HepG2 (cell line): Measurements from ENCODE around the gene NEAT1. TPM values are rescaled to one million over a fixed set of nuclear protein-coding genes. Genes with fewer than 3 reads are reported as not detected.

Experiments
- CBFB ChIP-seq: sonication (generic); formaldehyde crosslinking; IDR thresholded peaks from 2 replicates; pipeline ENCODE4 v1.4.0; 2020; ENCODE audit warnings: missing genetic modification reagents
- FOXA3 ChIP-seq: IDR thresholded peaks from 2 replicates; pipeline ENCODE4 v1.6.1; 2016; ENCODE audit warnings: missing genetic modification reagents, missing compliant biosample characterization
- GZF1 ChIP-seq: sonication (generic); formaldehyde crosslinking; IDR thresholded peaks from 2 replicates; pipeline ENCODE4 v1.5.1; 2020; ENCODE audit warnings: mild to moderate bottlenecking, missing genetic modification reagents
- KLF16 ChIP-seq, 2 experiments: sonication (generic) in 1 of 2; formaldehyde crosslinking in 1 of 2; IDR thresholded peaks; 2 replicates each; pipeline versions ENCODE4 v1.6.1 to v1.8.0; 2016 to 2023; ENCODE audit warnings: missing genetic modification reagents in 2 of 2, missing compliant biosample characterization in 1 of 2
- MTF2 ChIP-seq: sonication (generic); formaldehyde crosslinking; IDR thresholded peaks from 2 replicates; pipeline ENCODE4 v1.5.0; 2020; ENCODE audit warnings: missing genetic modification reagents, borderline replicate concordance
- MYNN ChIP-seq: sonication (generic); formaldehyde crosslinking; IDR thresholded peaks from 2 replicates; pipeline ENCODE4 v1.4.0; 2020; ENCODE audit warnings: mild to moderate bottlenecking, low read depth, missing genetic modification reagents
- PCBP2 ChIP-seq: fragments of 200-400 bp; formaldehyde crosslinking; optimal IDR thresholded peaks from 2 replicates; pipeline ENCODE3; 2018; ENCODE audit warnings: low read length, low read depth; ENCODE audit not compliant: poor library complexity, severe bottlenecking
- PHF8 ChIP-seq: sonication (generic); formaldehyde crosslinking; IDR thresholded peaks from 2 replicates; pipeline ENCODE4 v1.5.0; 2020; ENCODE audit warnings: missing genetic modification reagents
- SIN3A ChIP-seq: IDR thresholded peaks from 2 replicates; pipeline ENCODE4 v1.6.1; 2011; ENCODE audit warnings: low read depth, mild to moderate bottlenecking, control low read depth, low read length, borderline replicate concordance
- SMAD1 ChIP-seq: sonication (generic); formaldehyde crosslinking; IDR thresholded peaks from 2 replicates; pipeline ENCODE4 v1.4.0; 2020; ENCODE audit warnings: missing genetic modification reagents, low read depth, mild to moderate bottlenecking, borderline replicate concordance
- SOX13 ChIP-seq, 3 experiments: fragments of 450-650 bp in 1 of 3; sonication (generic) in 1 of 3; formaldehyde crosslinking in 1 of 3; IDR thresholded peaks in 2 of 3; conservative IDR thresholded peaks in 1 of 3; 2 replicates each; pipeline versions ENCODE4 v1.5.0 to v1.6.1; 2016 to 2020; ENCODE audit warnings: antibody characterized with exemption in 1 of 3, mild to moderate bottlenecking in 1 of 3, missing compliant biosample characterization in 1 of 3, missing genetic modification reagents in 1 of 3, moderate library complexity in 1 of 3
- ZNF333 ChIP-seq: sonication (generic); formaldehyde crosslinking; IDR thresholded peaks from 2 replicates; pipeline ENCODE4 v1.4.0; 2020; ENCODE audit warnings: mild to moderate bottlenecking, missing genetic modification reagents, borderline replicate concordance
- ZNF547 ChIP-seq: sonication (generic); formaldehyde crosslinking; IDR thresholded peaks from 2 replicates; pipeline ENCODE4 v1.5.1; 2020; ENCODE audit warnings: mild to moderate bottlenecking, missing genetic modification reagents
- polyA plus RNA-seq, 8 experiments: library from polyadenylated mRNA; depleted of rRNA in 3 of 8; stranded (reverse) in 7 of 8; unstranded in 1 of 8; fragments of >200 nt; fragmentation: Illumina TruSeq in 4 of 8; extraction: Trizol in 4 of 8; gene quantifications; 2 replicates each; pipeline versions ENCODE4 v1.2.1 to v1.2.3, GENCODE V29; 2011 to 2016; ENCODE audit warnings: low read depth in 4 of 8, missing spikeins in 1 of 8, mixed read lengths in 1 of 8; ENCODE audit not compliant: insufficient read depth in 1 of 8
- total RNA-seq, 5 experiments: library from RNA; depleted of rRNA; stranded (reverse); fragments of >200 nt; fragmentation: Illumina TruSeq; extraction: Trizol; gene quantifications; 2 replicates each; pipeline ENCODE4 v1.2.3, GENCODE V29; 2016; ENCODE audit warnings: low read depth in 1 of 5
- TF ChIP-seq, protein P1 (sequence below): sonication (generic); formaldehyde crosslinking; IDR thresholded peaks from 2 replicates; pipeline ENCODE4 v1.5.0; 2020; ENCODE audit warnings: mild to moderate bottlenecking, missing genetic modification reagents
- TF ChIP-seq, protein P2 (sequence below), 2 experiments: IDR thresholded peaks; 2 replicates each; pipeline ENCODE4 v1.6.1; 2011 to 2012; ENCODE audit warnings: low read length in 2 of 2, borderline replicate concordance in 1 of 2, low read depth in 1 of 2, mild to moderate bottlenecking in 1 of 2, moderate library complexity in 1 of 2
- TF ChIP-seq, protein P3 (sequence below): sonication (generic); formaldehyde crosslinking; conservative IDR thresholded peaks from 2 replicates; pipeline ENCODE4 v1.4.0; 2020; ENCODE audit warnings: missing genetic modification reagents
- TF ChIP-seq, protein P4 (sequence below): sonication (generic); formaldehyde crosslinking; IDR thresholded peaks from 2 replicates; pipeline ENCODE4 v1.5.0; 2020; ENCODE audit warnings: missing genetic modification reagents, mild to moderate bottlenecking, borderline replicate concordance
- TF ChIP-seq, protein P5 (sequence below): IDR thresholded peaks from 2 replicates; pipeline ENCODE4 v1.6.1; 2016; ENCODE audit warnings: control low read depth

The NEAT1 gene
- total and polyA plus RNA-seq, 2 of the 13 experiments (the other 11 are each of a cell fraction or from before 2014, with no cell fraction given), result 20.5 to 41.2 TPM

DNA sequence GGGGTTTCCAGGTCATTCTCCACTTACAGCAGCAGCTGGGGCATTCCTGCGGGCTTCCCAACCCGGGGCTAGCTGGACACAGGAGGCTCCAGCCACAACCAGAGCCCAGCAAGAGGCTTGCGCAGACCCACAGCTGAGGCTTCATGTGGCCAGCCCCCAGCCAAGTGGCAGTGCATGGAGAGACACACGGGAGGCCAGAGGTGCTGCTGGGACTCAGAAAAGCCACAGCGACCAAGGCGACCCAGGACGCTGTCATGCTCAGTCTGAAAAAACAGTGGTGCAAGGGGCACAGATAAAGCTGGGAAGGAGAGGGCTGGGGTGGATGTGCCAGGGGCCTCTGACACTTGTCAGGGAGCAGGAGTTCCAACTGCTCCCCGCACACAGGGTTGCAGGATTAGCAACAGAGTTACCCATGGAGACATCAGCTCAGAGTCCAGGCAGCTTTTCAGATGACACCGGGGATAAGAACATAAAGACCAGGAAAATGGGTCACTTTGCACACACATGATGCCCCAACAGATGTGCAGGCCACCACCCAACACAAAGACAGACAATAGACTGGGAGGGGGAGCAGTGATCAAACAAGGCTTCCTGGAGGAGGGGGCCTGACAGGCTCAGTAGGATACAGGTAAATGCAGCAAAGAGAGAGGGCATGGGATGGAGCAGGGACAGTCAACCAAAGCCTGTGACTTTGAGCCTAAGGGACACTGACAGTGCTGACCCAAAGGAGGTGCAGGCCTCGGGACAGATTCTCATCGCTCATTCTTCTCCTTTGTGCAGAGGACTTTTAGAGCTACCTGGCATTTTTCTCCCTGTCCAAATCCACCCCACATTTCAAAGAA lies 6.9 kb upstream of the NEAT1 start (continued):
- TF ChIP-seq, protein P1, sequence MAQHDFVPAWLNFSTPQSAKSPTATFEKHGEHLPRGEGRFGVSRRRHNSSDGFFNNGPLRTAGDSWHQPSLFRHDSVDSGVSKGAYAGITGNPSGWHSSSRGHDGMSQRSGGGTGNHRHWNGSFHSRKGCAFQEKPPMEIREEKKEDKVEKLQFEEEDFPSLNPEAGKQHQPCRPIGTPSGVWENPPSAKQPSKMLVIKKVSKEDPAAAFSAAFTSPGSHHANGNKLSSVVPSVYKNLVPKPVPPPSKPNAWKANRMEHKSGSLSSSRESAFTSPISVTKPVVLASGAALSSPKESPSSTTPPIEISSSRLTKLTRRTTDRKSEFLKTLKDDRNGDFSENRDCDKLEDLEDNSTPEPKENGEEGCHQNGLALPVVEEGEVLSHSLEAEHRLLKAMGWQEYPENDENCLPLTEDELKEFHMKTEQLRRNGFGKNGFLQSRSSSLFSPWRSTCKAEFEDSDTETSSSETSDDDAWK (CRISPR knock-in tag), result no peak
- no peak for TF ChIP-seq ZNF547 (CRISPR knock-in tag)
- TF ChIP-seq MTF2, result no peak
- no peak for TF ChIP-seq ZNF333
- TF ChIP-seq SIN3A, result no peak
- TF ChIP-seq GZF1, result no peak; the same call in 1 of the 2 replicates
- no peak for TF ChIP-seq SOX13 (IDR thresholded peaks at IDR 0.05)
- peak in 1 of 2 experiments; percentile 22; a peak in 1 of 4 replicates for TF ChIP-seq SOX13 (CRISPR knock-in tag; conservative IDR thresholded peaks at IDR 0.05 in 1 of 2, IDR thresholded peaks at IDR 0.05 in 1 of 2)
- TF ChIP-seq, protein P2, sequence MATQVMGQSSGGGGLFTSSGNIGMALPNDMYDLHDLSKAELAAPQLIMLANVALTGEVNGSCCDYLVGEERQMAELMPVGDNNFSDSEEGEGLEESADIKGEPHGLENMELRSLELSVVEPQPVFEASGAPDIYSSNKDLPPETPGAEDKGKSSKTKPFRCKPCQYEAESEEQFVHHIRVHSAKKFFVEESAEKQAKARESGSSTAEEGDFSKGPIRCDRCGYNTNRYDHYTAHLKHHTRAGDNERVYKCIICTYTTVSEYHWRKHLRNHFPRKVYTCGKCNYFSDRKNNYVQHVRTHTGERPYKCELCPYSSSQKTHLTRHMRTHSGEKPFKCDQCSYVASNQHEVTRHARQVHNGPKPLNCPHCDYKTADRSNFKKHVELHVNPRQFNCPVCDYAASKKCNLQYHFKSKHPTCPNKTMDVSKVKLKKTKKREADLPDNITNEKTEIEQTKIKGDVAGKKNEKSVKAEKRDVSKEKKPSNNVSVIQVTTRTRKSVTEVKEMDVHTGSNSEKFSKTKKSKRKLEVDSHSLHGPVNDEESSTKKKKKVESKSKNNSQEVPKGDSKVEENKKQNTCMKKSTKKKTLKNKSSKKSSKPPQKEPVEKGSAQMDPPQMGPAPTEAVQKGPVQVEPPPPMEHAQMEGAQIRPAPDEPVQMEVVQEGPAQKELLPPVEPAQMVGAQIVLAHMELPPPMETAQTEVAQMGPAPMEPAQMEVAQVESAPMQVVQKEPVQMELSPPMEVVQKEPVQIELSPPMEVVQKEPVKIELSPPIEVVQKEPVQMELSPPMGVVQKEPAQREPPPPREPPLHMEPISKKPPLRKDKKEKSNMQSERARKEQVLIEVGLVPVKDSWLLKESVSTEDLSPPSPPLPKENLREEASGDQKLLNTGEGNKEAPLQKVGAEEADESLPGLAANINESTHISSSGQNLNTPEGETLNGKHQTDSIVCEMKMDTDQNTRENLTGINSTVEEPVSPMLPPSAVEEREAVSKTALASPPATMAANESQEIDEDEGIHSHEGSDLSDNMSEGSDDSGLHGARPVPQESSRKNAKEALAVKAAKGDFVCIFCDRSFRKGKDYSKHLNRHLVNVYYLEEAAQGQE (IDR thresholded peaks at IDR 0.05; ENCODE audit: borderline replicate concordance in 1 of 2, low read depth in 1 of 2, low read length in 2 of 2), result no peak
- TF ChIP-seq PCBP2, result no peak
- TF ChIP-seq, protein P3, sequence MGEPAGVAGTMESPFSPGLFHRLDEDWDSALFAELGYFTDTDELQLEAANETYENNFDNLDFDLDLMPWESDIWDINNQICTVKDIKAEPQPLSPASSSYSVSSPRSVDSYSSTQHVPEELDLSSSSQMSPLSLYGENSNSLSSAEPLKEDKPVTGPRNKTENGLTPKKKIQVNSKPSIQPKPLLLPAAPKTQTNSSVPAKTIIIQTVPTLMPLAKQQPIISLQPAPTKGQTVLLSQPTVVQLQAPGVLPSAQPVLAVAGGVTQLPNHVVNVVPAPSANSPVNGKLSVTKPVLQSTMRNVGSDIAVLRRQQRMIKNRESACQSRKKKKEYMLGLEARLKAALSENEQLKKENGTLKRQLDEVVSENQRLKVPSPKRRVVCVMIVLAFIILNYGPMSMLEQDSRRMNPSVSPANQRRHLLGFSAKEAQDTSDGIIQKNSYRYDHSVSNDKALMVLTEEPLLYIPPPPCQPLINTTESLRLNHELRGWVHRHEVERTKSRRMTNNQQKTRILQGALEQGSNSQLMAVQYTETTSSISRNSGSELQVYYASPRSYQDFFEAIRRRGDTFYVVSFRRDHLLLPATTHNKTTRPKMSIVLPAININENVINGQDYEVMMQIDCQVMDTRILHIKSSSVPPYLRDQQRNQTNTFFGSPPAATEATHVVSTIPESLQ (CRISPR knock-in tag), result no peak
- no peak for TF ChIP-seq MYNN (CRISPR knock-in tag)
- TF ChIP-seq, protein P4, sequence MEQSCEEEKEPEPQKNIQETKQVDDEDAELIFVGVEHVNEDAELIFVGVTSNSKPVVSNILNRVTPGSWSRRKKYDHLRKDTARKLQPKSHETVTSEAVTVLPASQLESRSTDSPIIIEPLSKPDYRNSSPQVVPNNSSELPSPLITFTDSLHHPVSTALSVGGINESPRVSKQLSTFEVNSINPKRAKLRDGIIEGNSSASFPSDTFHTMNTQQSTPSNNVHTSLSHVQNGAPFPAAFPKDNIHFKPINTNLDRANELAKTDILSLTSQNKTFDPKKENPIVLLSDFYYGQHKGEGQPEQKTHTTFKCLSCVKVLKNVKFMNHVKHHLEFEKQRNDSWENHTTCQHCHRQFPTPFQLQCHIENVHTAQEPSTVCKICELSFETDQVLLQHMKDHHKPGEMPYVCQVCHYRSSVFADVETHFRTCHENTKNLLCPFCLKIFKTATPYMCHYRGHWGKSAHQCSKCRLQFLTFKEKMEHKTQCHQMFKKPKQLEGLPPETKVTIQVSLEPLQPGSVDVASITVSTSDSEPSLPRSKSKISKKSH (CRISPR knock-in tag), result no peak
- no peak for TF ChIP-seq CBFB
- TF ChIP-seq, protein P5, sequence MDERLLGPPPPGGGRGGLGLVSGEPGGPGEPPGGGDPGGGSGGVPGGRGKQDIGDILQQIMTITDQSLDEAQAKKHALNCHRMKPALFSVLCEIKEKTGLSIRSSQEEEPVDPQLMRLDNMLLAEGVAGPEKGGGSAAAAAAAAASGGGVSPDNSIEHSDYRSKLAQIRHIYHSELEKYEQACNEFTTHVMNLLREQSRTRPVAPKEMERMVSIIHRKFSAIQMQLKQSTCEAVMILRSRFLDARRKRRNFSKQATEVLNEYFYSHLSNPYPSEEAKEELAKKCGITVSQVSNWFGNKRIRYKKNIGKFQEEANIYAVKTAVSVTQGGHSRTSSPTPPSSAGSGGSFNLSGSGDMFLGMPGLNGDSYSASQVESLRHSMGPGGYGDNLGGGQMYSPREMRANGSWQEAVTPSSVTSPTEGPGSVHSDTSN, result no peak
- TF ChIP-seq SMAD1 (CRISPR knock-in tag), result peak; percentile 26; the same call in 1 of the 2 replicates
- no peak for TF ChIP-seq FOXA3 (CRISPR knock-in tag)
- no peak for TF ChIP-seq PHF8
- no peak for TF ChIP-seq KLF16 (CRISPR knock-in tag; IDR thresholded peaks at IDR 0.05)
